Esophagus squamous epithelium (tissue), 4 donors: Measurements from ENCODE around the gene SYNM.

Source experiments
- CTCF ChIP-seq, 6 experiments: fragments of 450-650 bp in 4 of 6; fragments of 200-600 bp in 2 of 6; sonication (generic) in 2 of 6; IDR thresholded peaks; one replicate each; pipeline ENCODE4 v1.5.1; 2016 to 2019; ENCODE audit warnings: antibody characterized with exemption in 6 of 6, mild to moderate bottlenecking in 4 of 6, moderate library complexity in 4 of 6
- POLR2A ChIP-seq, 4 donors: fragments of 450-650 bp; IDR thresholded peaks; one replicate each; pipeline ENCODE4 v1.6.1; 2017; ENCODE audit warnings: antibody characterized with exemption in 4 of 4, mild to moderate bottlenecking in 4 of 4, moderate library complexity in 3 of 4

GRCh38 chr15:99126131-99126588, 21.3 kb downstream of the SYNM start:
- TF ChIP-seq CTCF (IDR thresholded peaks at IDR 0.05) (no peak), POLR2A (IDR thresholded peaks at IDR 0.05) (no peak)
